Subcutaneous adipose tissue (tissue), 4 donors: Measurements from ENCODE around the gene POLR3GL. TPM values are rescaled to one million over a fixed set of nuclear protein-coding genes. Genes with fewer than 3 reads are reported as not detected.

Experiments used
- total RNA-seq, 4 donors: library from RNA; depleted of rRNA; stranded (reverse); fragments of >200 nt; gene quantifications; one replicate each; pipeline ENCODE4 v1.1.0, GENCODE V29; 2016
- TF ChIP-seq, protein P1 (sequence below): fragments of 450-650 bp; IDR thresholded peaks from one replicate; pipeline ENCODE4 v1.5.1; 2016; ENCODE audit warnings: low read depth, mild to moderate bottlenecking, control low read depth, antibody characterized with exemption, moderate library complexity

POLR3GL gene
- total RNA-seq, 4 donors from 2014 or later = 19.6 to 39.9 (median 32.8) TPM

DNA sequence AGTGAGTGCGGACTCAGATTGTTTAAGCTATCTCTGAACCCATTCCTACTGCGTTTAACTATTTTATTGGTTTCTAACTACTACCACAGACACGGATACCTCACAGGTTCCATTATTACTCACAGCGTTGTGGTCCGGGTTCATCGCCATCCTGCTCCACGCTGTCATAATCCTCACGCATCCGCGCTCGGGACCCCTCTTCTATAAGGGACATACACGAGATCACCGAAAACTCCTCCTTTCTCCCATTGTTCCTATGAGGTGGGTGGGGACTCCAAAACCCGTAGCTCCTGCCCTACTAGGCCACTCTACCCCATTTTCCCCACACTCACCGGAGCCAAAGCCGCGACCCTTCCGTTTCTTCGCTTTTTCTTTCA lies 37.8 kb upstream of the POLR3GL start:
- TF ChIP-seq, protein P1, sequence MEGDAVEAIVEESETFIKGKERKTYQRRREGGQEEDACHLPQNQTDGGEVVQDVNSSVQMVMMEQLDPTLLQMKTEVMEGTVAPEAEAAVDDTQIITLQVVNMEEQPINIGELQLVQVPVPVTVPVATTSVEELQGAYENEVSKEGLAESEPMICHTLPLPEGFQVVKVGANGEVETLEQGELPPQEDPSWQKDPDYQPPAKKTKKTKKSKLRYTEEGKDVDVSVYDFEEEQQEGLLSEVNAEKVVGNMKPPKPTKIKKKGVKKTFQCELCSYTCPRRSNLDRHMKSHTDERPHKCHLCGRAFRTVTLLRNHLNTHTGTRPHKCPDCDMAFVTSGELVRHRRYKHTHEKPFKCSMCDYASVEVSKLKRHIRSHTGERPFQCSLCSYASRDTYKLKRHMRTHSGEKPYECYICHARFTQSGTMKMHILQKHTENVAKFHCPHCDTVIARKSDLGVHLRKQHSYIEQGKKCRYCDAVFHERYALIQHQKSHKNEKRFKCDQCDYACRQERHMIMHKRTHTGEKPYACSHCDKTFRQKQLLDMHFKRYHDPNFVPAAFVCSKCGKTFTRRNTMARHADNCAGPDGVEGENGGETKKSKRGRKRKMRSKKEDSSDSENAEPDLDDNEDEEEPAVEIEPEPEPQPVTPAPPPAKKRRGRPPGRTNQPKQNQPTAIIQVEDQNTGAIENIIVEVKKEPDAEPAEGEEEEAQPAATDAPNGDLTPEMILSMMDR = no peak

DNA sequence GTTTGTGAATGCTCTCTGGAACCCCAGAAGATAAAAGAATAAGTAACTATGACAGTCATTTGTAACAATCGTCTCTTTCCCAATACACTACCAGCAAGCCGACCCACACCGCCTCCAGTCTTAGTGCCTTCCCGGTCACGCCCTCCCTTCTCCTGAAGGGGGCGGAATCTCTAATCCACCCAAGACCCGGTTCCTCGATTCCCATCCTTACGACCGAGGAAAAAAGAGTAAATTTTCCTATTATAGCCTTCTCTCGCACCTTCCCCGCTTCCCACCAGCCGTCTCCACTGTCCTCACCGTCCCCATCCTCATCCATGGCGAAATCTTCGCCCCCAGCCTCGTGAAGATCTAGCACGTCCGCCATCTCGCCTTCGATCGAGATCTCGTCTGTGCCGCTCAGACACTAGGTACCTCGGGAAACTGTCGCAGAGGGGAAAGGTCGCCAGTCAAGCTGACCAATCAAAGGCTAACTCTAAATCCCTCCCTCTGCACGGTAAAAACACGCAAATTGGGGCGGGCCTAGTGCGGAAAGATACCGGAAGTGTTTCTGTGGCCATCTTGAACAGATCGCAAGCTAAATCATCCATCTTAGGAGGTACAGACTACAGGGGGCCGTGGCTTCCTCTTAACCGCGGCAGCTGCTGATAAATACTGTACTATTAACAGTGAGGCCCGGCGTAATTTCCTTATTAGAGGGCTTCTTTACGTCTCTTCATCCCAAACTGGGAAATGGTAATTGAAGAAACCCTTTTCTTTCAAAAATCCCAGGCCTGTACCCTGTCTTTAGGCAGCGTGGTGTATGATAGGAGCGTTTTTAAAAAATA lies 37.2 kb upstream of the POLR3GL start, which contains the start of gene RBM8A:
RBM8A (minus strand) TSS at position 422 of the 824 bp plus-strand sequence; CDS start at position 364, 58 bp downstream.
- TF ChIP-seq, protein P1 = no peak

DNA sequence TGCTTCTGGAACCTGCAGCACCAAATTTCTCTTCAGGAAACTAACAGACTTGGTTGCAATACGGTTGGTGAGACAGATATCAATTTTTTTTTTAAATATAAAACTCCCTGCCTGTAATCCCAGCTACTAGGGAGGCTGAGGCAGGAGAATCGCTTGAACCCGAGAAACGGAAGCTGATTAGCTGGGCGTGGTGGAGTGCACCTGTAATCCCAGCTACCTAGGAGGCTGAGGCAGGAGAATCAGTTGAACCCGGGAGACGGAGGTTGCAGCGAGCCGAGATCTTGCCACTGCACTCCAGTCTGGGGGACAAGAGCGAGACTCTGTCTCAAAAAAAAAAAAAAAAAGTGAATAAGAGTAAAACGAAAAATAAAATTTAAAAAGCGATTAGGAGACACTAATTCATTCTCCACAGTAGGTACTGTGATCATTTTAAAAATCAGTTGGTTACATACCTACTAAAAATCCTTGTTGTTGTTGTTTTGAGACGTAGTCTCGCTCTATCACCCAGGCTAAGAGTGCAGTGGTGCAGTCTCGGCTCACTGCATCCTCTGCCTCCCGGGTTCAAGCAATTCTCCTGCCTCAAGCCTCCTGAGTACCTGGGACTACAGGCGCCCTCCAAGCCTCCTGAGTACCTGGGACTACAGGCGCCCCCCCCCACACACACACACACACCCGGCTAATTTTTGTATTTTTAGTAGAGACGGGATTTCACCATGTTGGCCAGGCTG lies 36.4 kb upstream of the POLR3GL start:
- TF ChIP-seq, protein P1 = no peak

- TF ChIP-seq, protein P1 = no peak
Observed at GRCh38 chr1:145935708-145936107, 28.8 kb upstream of the POLR3GL start.

- TF ChIP-seq, protein P1 = no peak
Observed at GRCh38 chr1:145936247-145936646, 28.2 kb upstream of the POLR3GL start.

DNA sequence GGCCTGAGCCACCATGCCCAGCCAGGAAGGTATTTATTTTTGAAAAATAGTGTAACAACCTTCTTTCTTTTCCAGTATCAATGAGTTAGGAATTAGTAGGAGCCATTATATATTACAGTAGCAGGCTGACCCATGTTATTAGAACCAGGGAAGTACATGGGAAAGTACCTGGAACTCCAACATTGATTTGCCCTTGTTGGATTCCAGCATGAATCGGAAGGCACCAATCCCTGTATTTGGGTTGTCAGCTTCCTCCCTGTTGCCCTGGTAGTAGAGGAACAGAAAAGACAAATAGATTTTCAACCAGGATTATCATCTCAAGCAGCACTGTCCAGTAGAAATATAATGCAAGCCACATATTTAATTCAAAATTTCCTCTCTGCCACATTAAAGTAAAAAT lies 27.1 kb upstream of the POLR3GL start:
- TF ChIP-seq, protein P1 = no peak

GRCh38 chr1:145942405-145942804 lies 22.1 kb upstream of the POLR3GL start:
- TF ChIP-seq, protein P1 = no peak
